ENCODE results near the gene GSN.

The GSN gene

GRCh38 chr9:121325387-121325786 is 57.4 kb downstream of the GSN start:
- DNase-seq, result no peak

- no peak for DNase-seq
These were observed 58.3 kb downstream of the GSN start for GRCh38 chr9:121326130-121326838.

GRCh38 chr9:121326901-121327613 is 59.1 kb downstream of the GSN start:
- no peak for DNase-seq

- no peak for DNase-seq
These were observed 60.5 kb downstream of the GSN start for GRCh38 chr9:121328476-121328875.

GRCh38 chr9:121328876-121329681 is 61.1 kb downstream of the GSN start:
- no peak for DNase-seq

- no peak for DNase-seq
These were observed 63.6 kb downstream of the GSN start for GRCh38 chr9:121331549-121331948.

GRCh38 chr9:121331992-121332685 is 64.2 kb downstream of the GSN start:
- no peak for DNase-seq

- DNase-seq, result no peak
These were observed 66.2 kb downstream of the GSN start for GRCh38 chr9:121333950-121334773.

- no peak for DNase-seq
These were observed 68.7 kb downstream of the GSN start for GRCh38 chr9:121336665-121337064.

GRCh38 chr9:121339437-121339836 is 71.5 kb downstream of the GSN start:
- DNase-seq, result no peak

- DNase-seq, result no peak
These were observed 72.9 kb downstream of the GSN start for GRCh38 chr9:121340676-121341392.

GRCh38 chr9:121344184-121344583 is 76.2 kb downstream of the GSN start:
- peak; percentile 84 for DNase-seq

GRCh38 chr9:121345070-121345469 is 77.1 kb downstream of the GSN start:
- peak; percentile 67 for DNase-seq

GRCh38 chr9:121348221-121348620 is 80.3 kb downstream of the GSN start:
- no peak for DNase-seq

GRCh38 chr9:121349009-121349408 is 81.0 kb downstream of the GSN start:
- DNase-seq, result no peak

- no peak for DNase-seq
These were observed 82.1 kb downstream of the GSN start for GRCh38 chr9:121350036-121350435.

GRCh38 chr9:121350993-121351561 is 83.1 kb downstream of the GSN start:
- DNase-seq, result peak; percentile 78

GRCh38 chr9:121353241-121354061 is 85.5 kb downstream of the GSN start:
- no peak for DNase-seq

GRCh38 chr9:121354141-121354540 is 86.2 kb downstream of the GSN start:
- DNase-seq, result no peak

GRCh38 chr9:121354762-121355161 is 86.8 kb downstream of the GSN start:
- no peak for DNase-seq

All from DMS79 treated with DMSO at 0.1 percent for 48 hours (cell line).